ENCODE data around the gene LRIF1. TPM values are rescaled to one million over a fixed set of nuclear protein-coding genes. Genes with fewer than 3 reads are reported as not detected.

Gene LRIF1
- polyA plus RNA-seq, 1 donor (not counting 4 experiments of a cell fraction or from before 2014, with no cell fraction given): 12.0 TPM

GRCh38 chr1:110921953-110922352, 41.8 kb downstream of the LRIF1 start:
- H3K9me3 ChIP-seq (ENCODE audit: control insufficient read depth, low read depth, low read length): no peaks in the 10 kb centered on the region
- DNase-seq (ENCODE audit: low read depth, low spot score) (no peak), FAIRE-seq (no peak)
- TF ChIP-seq CTCF (optimal IDR thresholded peaks at IDR 0.05 in 1 of 3, IDR thresholded peaks at IDR 0.05 in 1 of 3, conservative IDR thresholded peaks at IDR 0.05 in 1 of 3; ENCODE audit: extremely low read depth in 1 of 3, insufficient read depth in 2 of 3, low read length in 3 of 3) (no peak), EZH2 (IDR thresholded peaks at IDR 0.05; ENCODE audit: low read length) (no peak)
- H3K36me3 ChIP-seq (ENCODE audit: control insufficient read depth in 2 of 2, extremely low read depth in 1 of 2, insufficient read depth in 2 of 2, low read length in 2 of 2): no peaks in the 10 kb centered on the region
- no peaks in the 10 kb centered on the region for H3K79me2 ChIP-seq (ENCODE audit: control insufficient read depth, insufficient read depth, low read length)
- H3K4me1 ChIP-seq (ENCODE audit: control insufficient read depth, extremely low read depth, insufficient read depth, low read length): no peaks in the 10 kb centered on the region
- no peak overlapping the region for H2AFZ ChIP-seq (ENCODE audit: control insufficient read depth, low read length)
- H3K9ac ChIP-seq (ENCODE audit: control insufficient read depth, extremely low read depth, insufficient read depth, low read length): no peak overlapping the region
- H3K27me3 ChIP-seq (ENCODE audit: control insufficient read depth, extremely low read depth, insufficient read depth, low read length): no peaks in the 10 kb centered on the region
- no peaks in the 10 kb centered on the region for H4K20me1 ChIP-seq (ENCODE audit: control insufficient read depth, extremely low read depth, insufficient read depth, low read length)
- no peak overlapping the region for H3K4me2 ChIP-seq (ENCODE audit: control insufficient read depth, extremely low read depth, insufficient read depth, low read depth, low read length)
- no peak overlapping the region for H3K27ac ChIP-seq (ENCODE audit: control insufficient read depth, insufficient read depth, low read length)
- no peak overlapping the region for H3K4me3 ChIP-seq (ENCODE audit: control insufficient read depth in 2 of 3, extremely low read depth in 1 of 3, insufficient read depth in 2 of 3, low read depth in 1 of 3, low read length in 3 of 3)
- H3K9me1 ChIP-seq (ENCODE audit: control insufficient read depth, extremely low read depth, insufficient read depth, low read length): no peaks in the 10 kb centered on the region
- dilution Hi-C loops (cut with MboI; ENCODE audit: extremely low pct_ligation_motif_present, low sequenced_read_pairs): no loop called here

- Histone ChIP-seq H3K36me3 (ENCODE audit: control insufficient read depth in 2 of 2, extremely low read depth in 1 of 2, insufficient read depth in 2 of 2, low read length in 2 of 2) (no peaks in the 10 kb centered on the region), H3K27me3 (ENCODE audit: control insufficient read depth, extremely low read depth, insufficient read depth, low read length) (no peaks in the 10 kb centered on the region), H3K4me2 (ENCODE audit: control insufficient read depth, extremely low read depth, insufficient read depth, low read depth, low read length) (no peak overlapping the region), H2AFZ (ENCODE audit: control insufficient read depth, low read length) (no peak overlapping the region), H3K9ac (ENCODE audit: control insufficient read depth, extremely low read depth, insufficient read depth, low read length) (no peak overlapping the region), H3K4me1 (ENCODE audit: control insufficient read depth, extremely low read depth, insufficient read depth, low read length) (peaks cover 3% of the 10 kb centered on the region), H3K27ac (ENCODE audit: control insufficient read depth, insufficient read depth, low read length) (no peak overlapping the region), H3K9me1 (ENCODE audit: control insufficient read depth, extremely low read depth, insufficient read depth, low read length) (no peaks in the 10 kb centered on the region), H3K4me3 (ENCODE audit: control insufficient read depth in 2 of 3, extremely low read depth in 1 of 3, insufficient read depth in 2 of 3, low read depth in 1 of 3, low read length in 3 of 3) (no peak overlapping the region), H4K20me1 (ENCODE audit: control insufficient read depth, extremely low read depth, insufficient read depth, low read length) (no peaks in the 10 kb centered on the region), H3K9me3 (ENCODE audit: control insufficient read depth, low read depth, low read length) (no peaks in the 10 kb centered on the region), H3K79me2 (ENCODE audit: control insufficient read depth, insufficient read depth, low read length) (no peaks in the 10 kb centered on the region)
- dilution Hi-C loops (cut with MboI; ENCODE audit: extremely low pct_ligation_motif_present, low sequenced_read_pairs): no loop called here
- DNase-seq (ENCODE audit: low read depth, low spot score) (no peak), FAIRE-seq (no peak)
- TF ChIP-seq EZH2 (IDR thresholded peaks at IDR 0.05; ENCODE audit: low read length) (no peak), CTCF (optimal IDR thresholded peaks at IDR 0.05 in 1 of 3, IDR thresholded peaks at IDR 0.05 in 1 of 3, conservative IDR thresholded peaks at IDR 0.05 in 1 of 3; ENCODE audit: extremely low read depth in 1 of 3, insufficient read depth in 2 of 3, low read length in 3 of 3) (no peak)
Observed at GRCh38 chr1:110918016-110918415, 45.7 kb downstream of the LRIF1 start.
